Measurements from ENCODE around the gene GEMIN2. TPM values are rescaled to one million over a fixed set of nuclear protein-coding genes. Genes with fewer than 3 reads are reported as not detected.
"Not testable (repeated sequence)": the region's sequence is repeated elsewhere in the genome, so short reads cannot be mapped to it uniquely, and the experiment has no call there.

Gene GEMIN2
- total RNA-seq, 4 donors from 2014 or later, result 15.3 to 33.0 (median 20.2) TPM

- Histone ChIP-seq H3K4me1 (peaks cover 0 to 67% (median 0%) of the 10 kb centered on the region in 3 donors), H3K4me3 (no peak overlapping the region), H3K27ac (peak overlapping the region in 2 of 4 donors; percentile 28 to 49), H3K36me3 (peaks cover 0 to 38% of the 10 kb centered on the region in 2 donors), H3K27me3 (no peaks in the 10 kb centered on the region), H3K9me3 (no peaks in the 10 kb centered on the region)
- TF ChIP-seq POLR2AphosphoS5 (IDR thresholded peaks at IDR 0.05) (no peak), POLR2A (IDR thresholded peaks at IDR 0.05) (no peak), CTCF (IDR thresholded peaks at IDR 0.05) (no peak), EP300 (IDR thresholded peaks at IDR 0.05) (no peak)
- WGBS, 2 donors (ENCODE audit: low coverage in 1 of 2), result 17 to 28% methylated on average over 3 of the region's 3 CpGs
- ATAC-seq, result no peak
Observed at GRCh38 chr14:39097159-39097558, 17.0 kb upstream of the GEMIN2 start.

- H3K27me3 ChIP-seq, H3K9me3 ChIP-seq, H3K27ac ChIP-seq, H3K4me3 ChIP-seq, ATAC-seq: not testable (repeated sequence)
- Histone ChIP-seq H3K36me3 (peaks cover 0 to 19% of the 10 kb centered on the region in 2 donors), H3K4me1 (peaks cover 4 to 74% (median 4%) of the 10 kb centered on the region in 3 donors)
- WGBS, 2 donors (ENCODE audit: low coverage in 1 of 2), result 89 to 97% methylated on average over 5 to 8 of the region's 10 CpGs
Observed at GRCh38 chr14:39099215-39099614, 14.9 kb upstream of the GEMIN2 start.

GRCh38 chr14:39099748-39100147 is 14.4 kb upstream of the GEMIN2 start:
- TF ChIP-seq EP300 (IDR thresholded peaks at IDR 0.05), result no peak
- no peak for TF ChIP-seq CTCF (IDR thresholded peaks at IDR 0.05)
- TF ChIP-seq POLR2AphosphoS5 (IDR thresholded peaks at IDR 0.05), result no peak
- no peak for TF ChIP-seq POLR2A (IDR thresholded peaks at IDR 0.05)
- H3K4me3 ChIP-seq, result no peak overlapping the region
- H3K9me3 ChIP-seq, result no peaks in the 10 kb centered on the region
- H3K27me3 ChIP-seq, result no peaks in the 10 kb centered on the region
- peaks cover 5 to 79% (median 6%) of the 10 kb centered on the region in 3 donors for H3K4me1 ChIP-seq
- H3K36me3 ChIP-seq, result peaks cover 0 to 16% of the 10 kb centered on the region in 2 donors
- no peak for ATAC-seq
- H3K27ac ChIP-seq, result no peak overlapping the region

GRCh38 chr14:39102265-39102968 is 11.7 kb upstream of the GEMIN2 start:
- Histone ChIP-seq H3K27ac (peak overlapping the region; percentile 95 to 99 (median 99)), H3K36me3 (no peaks in the 10 kb centered on the region), H3K4me1 (peaks cover 5 to 62% (median 6%) of the 10 kb centered on the region in 3 donors), H3K9me3 (no peaks in the 10 kb centered on the region), H3K27me3 (no peaks in the 10 kb centered on the region), H3K4me3 (peak overlapping the region; percentile 73 to 95)
- 1 to 4% methylated on average over 7 to 8 of the region's 23 CpGs for WGBS, 2 donors (ENCODE audit: low coverage in 1 of 2)
- TF ChIP-seq EP300 (IDR thresholded peaks at IDR 0.05), result no peak
- no peak for TF ChIP-seq POLR2AphosphoS5 (IDR thresholded peaks at IDR 0.05)
- TF ChIP-seq POLR2A (IDR thresholded peaks at IDR 0.05), result no peak
- no peak for TF ChIP-seq CTCF (IDR thresholded peaks at IDR 0.05)
- ATAC-seq, result peak; percentile 54

GRCh38 chr14:39102969-39103957 is 10.9 kb upstream of the GEMIN2 start, which contains the start of gene SEC23A:
Gene SEC23A (minus strand): TSS chr14:39103235. CDS start chr14:39096118, 7,117 bp downstream.
- Histone ChIP-seq H3K4me1 (peaks cover 5 to 54% (median 6%) of the 10 kb centered on the region in 3 donors), H3K4me3 (peak within 1 kb of the TSS; percentile 73 to 95), H3K27ac (peak within 1 kb of the TSS; percentile 95 to 99 (median 99)), H3K27me3 (no peaks in the 10 kb centered on the region), H3K36me3 (no peaks in the 10 kb centered on the region), H3K9me3 (no peaks in the 10 kb centered on the region)
- peak; percentile 97 for ATAC-seq
- WGBS, 2 donors (ENCODE audit: low coverage in 1 of 2), result 0 to 4% methylated on average over 2 of the region's 58 CpGs
- TF ChIP-seq EP300 (IDR thresholded peaks at IDR 0.05), result no peak
- peak; percentile 79 to 86 for TF ChIP-seq POLR2A (IDR thresholded peaks at IDR 0.05)
- peak; percentile 94 for TF ChIP-seq POLR2AphosphoS5 (IDR thresholded peaks at IDR 0.05)
- TF ChIP-seq CTCF (IDR thresholded peaks at IDR 0.05), result peak in 1 of 4 experiments; percentile 22

- H3K9me3 ChIP-seq, H3K36me3 ChIP-seq, H3K27me3 ChIP-seq, ATAC-seq: not testable (repeated sequence)
- H3K27ac ChIP-seq, result peak overlapping the region; percentile 95 to 99 (median 99)
- WGBS, 2 donors (ENCODE audit: low coverage in 1 of 2), result 70 to 82% methylated on average over 7 to 16 of the region's 17 CpGs
- H3K4me3 ChIP-seq, result peak overlapping the region; percentile 73 to 95
- peaks cover 5 to 45% (median 6%) of the 10 kb centered on the region in 3 donors for H3K4me1 ChIP-seq
Observed at GRCh38 chr14:39104078-39104801, 9.9 kb upstream of the GEMIN2 start.

Data from gastroesophageal sphincter (tissue), 4 donors.